Coronary artery (tissue), 2 donors: Measurements from ENCODE around the gene ATXN2.
"Not testable (repeated sequence)": the region's sequence is repeated elsewhere in the genome, so short reads cannot be mapped to it uniquely, and the experiment has no call there.

ENCODE experiments used
- DNase-seq: peaks from one replicate; pipeline ENCODE4 v3.0.0-alpha.2; 2017; ENCODE audit warnings: low spot score
- H3K27ac ChIP-seq, 2 donors: fragments of 200-600 bp; sonication (generic); one replicate each; pipeline ENCODE4 v1.5.1; 2016 to 2019
- H3K4me3 ChIP-seq: fragments of 200-600 bp; sonication (generic); 2 replicates; pipeline ENCODE4 v1.5.1; 2016; ENCODE audit warnings: mild to moderate bottlenecking, moderate library complexity
- CTCF ChIP-seq: fragments of 200-600 bp; sonication (generic); IDR thresholded peaks from one replicate; pipeline ENCODE4 v1.5.1; 2019; ENCODE audit warnings: antibody characterized with exemption

The ATXN2 gene

GRCh38 chr12:111471236-111471635 lies 127.9 kb downstream of the ATXN2 start:
- no peak for TF ChIP-seq CTCF
- H3K27ac ChIP-seq, result no peak overlapping the region
- H3K4me3 ChIP-seq, result no peak overlapping the region
- no peak for DNase-seq

DNA sequence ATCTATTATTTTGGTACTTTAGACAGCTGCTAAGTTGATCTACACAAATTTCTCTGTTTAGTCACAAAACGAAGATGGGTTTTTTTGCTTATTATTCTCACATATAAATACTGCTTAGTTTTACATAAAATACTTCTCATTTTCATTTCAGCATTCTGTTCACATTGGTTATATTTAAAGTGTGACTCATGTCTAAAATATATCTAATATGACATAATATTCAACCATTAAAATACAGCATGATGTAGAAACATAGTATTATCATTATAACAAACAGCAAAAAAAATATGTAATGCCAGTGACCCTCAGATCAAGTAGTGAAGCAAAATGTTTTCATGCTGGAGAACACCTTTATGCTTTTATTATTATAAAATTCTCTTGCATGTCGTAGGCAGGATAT lies 129.7 kb downstream of the ATXN2 start:
- Histone ChIP-seq H3K4me3 (no peak overlapping the region), H3K27ac (peak overlapping the region; percentile 36 to 52)
- DNase-seq, result no peak
- TF ChIP-seq CTCF, result no peak

- H3K4me3 ChIP-seq, result no peak overlapping the region
- no peak for TF ChIP-seq CTCF
- H3K27ac ChIP-seq, result peak overlapping the region in 1 of 2 donors; percentile 53
- DNase-seq, result no peak
Observed at GRCh38 chr12:111467857-111468241, 131.3 kb downstream of the ATXN2 start.

DNA sequence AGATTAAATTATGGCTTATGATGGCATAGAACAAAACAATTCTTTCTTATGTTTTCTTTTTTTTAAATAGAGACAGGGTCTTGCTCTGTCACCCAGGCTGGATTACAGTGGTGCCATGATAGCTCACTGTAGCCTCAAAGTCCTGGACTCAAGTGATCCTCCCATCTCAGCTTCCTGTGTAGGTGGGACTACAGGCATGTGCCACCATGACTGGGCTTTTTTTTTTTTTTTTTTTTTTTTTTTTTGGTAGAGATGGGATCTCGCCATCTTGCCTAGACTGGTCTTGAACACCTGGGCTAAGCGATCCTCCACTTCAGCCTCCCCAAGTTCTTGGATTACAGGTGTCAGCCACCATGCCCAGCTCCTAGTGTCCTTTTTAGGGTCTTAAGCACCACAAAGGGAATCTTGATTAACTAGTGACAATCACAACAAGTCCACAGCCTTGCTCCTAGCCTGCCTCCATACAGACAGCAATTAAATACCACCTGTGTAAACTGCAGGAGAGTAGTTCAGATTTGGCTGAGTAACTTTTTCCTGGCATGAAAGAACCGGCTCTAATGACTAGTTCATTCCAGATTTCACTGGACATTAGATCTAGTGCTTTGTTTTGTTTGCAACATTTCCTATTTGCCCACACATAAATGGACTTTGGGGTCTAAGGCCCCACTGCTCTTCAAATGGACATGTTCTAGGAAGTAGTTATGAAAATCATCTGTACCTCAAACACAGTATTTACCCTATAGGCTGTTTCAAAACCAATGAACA lies 131.8 kb downstream of the ATXN2 start:
- DNase-seq, result no peak
- no peak for TF ChIP-seq CTCF
- peak overlapping the region in 1 of 2 donors; percentile 53 for H3K27ac ChIP-seq
- H3K4me3 ChIP-seq, result no peak overlapping the region

DNA sequence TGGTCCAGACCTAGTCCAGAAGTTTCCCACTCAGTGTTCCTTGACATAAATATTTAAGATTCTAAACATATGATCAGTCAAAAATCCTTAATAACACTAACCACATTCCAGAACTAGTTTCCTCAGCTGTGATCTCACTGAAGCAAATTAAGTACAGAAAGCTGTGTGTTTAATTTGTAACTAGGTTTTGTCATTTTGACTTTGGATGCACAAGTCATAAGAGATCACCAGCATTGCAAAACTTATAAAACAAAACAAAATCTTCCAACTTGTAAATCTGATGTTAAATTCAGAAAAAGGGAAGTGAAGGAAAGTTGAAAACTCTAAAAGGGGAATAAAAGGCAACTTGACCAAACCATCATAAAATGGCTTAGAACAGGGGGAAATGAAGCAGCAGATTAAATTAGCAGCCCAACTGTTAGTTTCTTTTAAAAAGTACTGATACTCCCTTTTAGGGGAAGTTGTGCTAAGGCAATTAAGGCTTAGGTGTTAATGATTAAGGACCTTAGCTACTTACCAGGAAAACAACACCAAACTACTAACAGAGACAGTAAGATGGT lies 136.8 kb downstream of the ATXN2 start:
- Histone ChIP-seq H3K27ac (no peak overlapping the region), H3K4me3 (no peak overlapping the region)
- no peak for TF ChIP-seq CTCF
- DNase-seq, result no peak

- not testable (repeated sequence) for DNase-seq, H3K4me3 ChIP-seq, H3K27ac ChIP-seq
Observed at GRCh38 chr12:111460111-111460510, 139.0 kb downstream of the ATXN2 start.

- Histone ChIP-seq H3K27ac (no peak overlapping the region), H3K4me3 (no peak overlapping the region)
- TF ChIP-seq CTCF, result no peak
- DNase-seq, result no peak
Observed at GRCh38 chr12:111458546-111459172, 140.5 kb downstream of the ATXN2 start.
